ENCODE data around the gene CD79B. TPM values are rescaled to one million over a fixed set of nuclear protein-coding genes. Genes with fewer than 3 reads are reported as not detected.

The CD79B gene
- total and polyA plus RNA-seq, 9 of the 15 experiments (the other 6 are each of a cell fraction or from before 2014, with no cell fraction given), result 0.15 to 0.62 (median 0.44) TPM; not detected in 2

DNA sequence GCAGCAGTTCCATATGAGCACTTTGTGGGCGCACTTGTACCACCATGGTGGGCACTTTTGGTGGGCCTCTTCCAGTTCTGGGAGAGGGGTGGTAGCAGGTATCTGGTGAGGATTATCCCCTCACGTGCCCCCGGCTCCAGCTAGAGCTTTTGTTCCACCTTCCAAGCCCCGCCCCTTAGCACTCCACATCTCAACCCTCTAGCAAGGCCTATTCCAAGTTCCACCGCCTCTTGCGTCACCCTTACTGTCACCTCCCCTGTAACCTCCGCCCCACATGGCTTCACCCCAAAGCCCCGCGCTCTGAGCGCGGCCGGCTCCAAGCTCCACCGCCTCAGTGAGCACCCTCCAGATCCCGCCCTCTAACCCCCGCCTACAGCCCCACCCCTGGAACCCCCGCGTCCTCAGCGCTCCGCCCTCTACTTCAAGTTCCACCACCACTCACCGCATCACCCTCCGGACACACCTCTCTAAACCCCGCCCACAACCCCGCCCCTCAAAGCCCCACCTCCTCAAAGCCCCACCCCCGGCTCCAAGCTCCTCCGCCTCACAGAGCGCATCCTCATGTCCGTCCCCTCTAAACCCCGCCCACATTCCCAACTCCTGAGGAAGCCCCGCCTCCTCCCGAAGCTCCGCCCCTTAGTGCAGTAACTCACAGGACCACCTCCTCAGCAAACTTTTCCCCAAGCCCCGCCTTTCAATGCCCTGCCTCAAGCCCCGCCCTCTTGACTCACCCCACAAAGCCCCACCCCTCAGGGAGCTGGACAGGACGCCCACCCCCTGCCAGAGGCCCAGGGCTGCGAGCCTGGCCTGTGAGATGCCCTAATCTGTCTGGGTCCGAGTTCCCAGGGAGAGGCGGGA is 29.5 kb upstream of the CD79B start (continued):
- TF ChIP-seq, protein P1, sequence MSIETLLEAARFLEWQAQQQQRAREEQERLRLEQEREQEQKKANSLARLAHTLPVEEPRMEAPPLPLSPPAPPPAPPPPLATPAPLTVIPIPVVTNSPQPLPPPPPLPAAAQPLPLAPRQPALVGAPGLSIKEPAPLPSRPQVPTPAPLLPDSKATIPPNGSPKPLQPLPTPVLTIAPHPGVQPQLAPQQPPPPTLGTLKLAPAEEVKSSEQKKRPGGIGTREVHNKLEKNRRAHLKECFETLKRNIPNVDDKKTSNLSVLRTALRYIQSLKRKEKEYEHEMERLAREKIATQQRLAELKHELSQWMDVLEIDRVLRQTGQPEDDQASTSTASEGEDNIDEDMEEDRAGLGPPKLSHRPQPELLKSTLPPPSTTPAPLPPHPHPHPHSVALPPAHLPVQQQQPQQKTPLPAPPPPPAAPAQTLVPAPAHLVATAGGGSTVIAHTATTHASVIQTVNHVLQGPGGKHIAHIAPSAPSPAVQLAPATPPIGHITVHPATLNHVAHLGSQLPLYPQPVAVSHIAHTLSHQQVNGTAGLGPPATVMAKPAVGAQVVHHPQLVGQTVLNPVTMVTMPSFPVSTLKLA (conservative IDR thresholded peaks at IDR 0.05), result peak in 1 of 2 experiments; percentile 75; a peak in 3 of 4 replicates
- TF ChIP-seq ZNF830 (CRISPR knock-in tag; IDR thresholded peaks at IDR 0.05) (no peak), NONO (IDR thresholded peaks at IDR 0.05; ENCODE audit: low read depth in 2 of 2, low read length in 1 of 2) (no peak), ZNF511 (CRISPR knock-in tag; IDR thresholded peaks at IDR 0.05) (no peak), ZBTB9 (CRISPR knock-in tag; IDR thresholded peaks at IDR 0.05) (no peak), OTX1 (CRISPR knock-in tag; IDR thresholded peaks at IDR 0.05) (no peak), CBX3 (IDR thresholded peaks at IDR 0.05; ENCODE audit: borderline replicate concordance in 1 of 2, low read length in 2 of 2) (no peak), SP1 (CRISPR knock-in tag; IDR thresholded peaks at IDR 0.05) (peak; percentile 53; the same call in 1 of the 2 replicates), TBL1XR1 (IDR thresholded peaks at IDR 0.05; ENCODE audit: low read length in 2 of 2) (no peak), CCAR2 (IDR thresholded peaks at IDR 0.05; ENCODE audit: low read depth, low read length) (no peak)
- TF ChIP-seq, protein P2, sequence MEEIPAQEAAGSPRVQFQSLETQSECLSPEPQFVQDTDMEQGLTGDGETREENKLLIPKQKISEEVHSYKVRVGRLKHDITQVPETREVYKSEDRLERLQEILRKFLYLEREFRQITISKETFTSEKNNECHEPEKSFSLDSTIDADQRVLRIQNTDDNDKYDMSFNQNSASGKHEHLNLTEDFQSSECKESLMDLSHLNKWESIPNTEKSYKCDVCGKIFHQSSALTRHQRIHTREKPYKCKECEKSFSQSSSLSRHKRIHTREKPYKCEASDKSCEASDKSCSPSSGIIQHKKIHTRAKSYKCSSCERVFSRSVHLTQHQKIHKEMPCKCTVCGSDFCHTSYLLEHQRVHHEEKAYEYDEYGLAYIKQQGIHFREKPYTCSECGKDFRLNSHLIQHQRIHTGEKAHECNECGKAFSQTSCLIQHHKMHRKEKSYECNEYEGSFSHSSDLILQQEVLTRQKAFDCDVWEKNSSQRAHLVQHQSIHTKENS (CRISPR knock-in tag; IDR thresholded peaks at IDR 0.05), result no peak
- TF ChIP-seq, protein P3, sequence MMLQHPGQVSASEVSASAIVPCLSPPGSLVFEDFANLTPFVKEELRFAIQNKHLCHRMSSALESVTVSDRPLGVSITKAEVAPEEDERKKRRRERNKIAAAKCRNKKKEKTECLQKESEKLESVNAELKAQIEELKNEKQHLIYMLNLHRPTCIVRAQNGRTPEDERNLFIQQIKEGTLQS (IDR thresholded peaks at IDR 0.05), result peak; percentile 97
- TF ChIP-seq, protein P3 (CRISPR knock-in tag; conservative IDR thresholded peaks at IDR 0.05), result no peak
